Activated CD8-positive, alpha-beta memory T cell treated with anti-CD3 and anti-CD28 coated beads for 1 hour (primary cell): ENCODE data around the gene NME3.
A peak's percentile ranks its signal among the peaks of the same experiment; 100 is the strongest.
"Not testable (repeated sequence)": the region's sequence is repeated elsewhere in the genome, so short reads cannot be mapped to it uniquely, and the experiment has no call there.

Experiments used
- DNase-seq, 2 donors: peaks; one replicate each; pipeline ENCODE4 v3.0.0-alpha.2; 2020; ENCODE audit warnings: low read depth in 1 of 2; ENCODE audit errors: extremely low read depth in 1 of 2

NME3 gene

GRCh38 chr16:1771188-1771863, at the start of gene NME3:
Gene NME3 (minus strand): TSS chr16:1771543. CDS start chr16:1771534, 9 bp downstream.
- DNase-seq, result peak; percentile 23 to 66

GRCh38 chr16:1820946-1821290, 49.6 kb upstream of the NME3 start:
- no peak for DNase-seq

GRCh38 chr16:1820096-1820945, 49.0 kb upstream of the NME3 start:
- no peak for DNase-seq

- DNase-seq, result no peak
Measured at GRCh38 chr16:1819611-1820010, 48.3 kb upstream of the NME3 start.

GRCh38 chr16:1818873-1819525, 47.7 kb upstream of the NME3 start:
- DNase-seq, result no peak

GRCh38 chr16:1818204-1818872, 47.0 kb upstream of the NME3 start:
- DNase-seq, result no peak

GRCh38 chr16:1817716-1818115, 46.4 kb upstream of the NME3 start:
- no peak for DNase-seq

GRCh38 chr16:1817276-1817589, 45.9 kb upstream of the NME3 start:
- DNase-seq, result no peak

- DNase-seq, result no peak
Measured at GRCh38 chr16:1816396-1817275, 45.3 kb upstream of the NME3 start.

- DNase-seq, result no peak
Measured at GRCh38 chr16:1815461-1815860, 44.1 kb upstream of the NME3 start.

- DNase-seq, result no peak
Measured at GRCh38 chr16:1812732-1813163, 41.4 kb upstream of the NME3 start.

GRCh38 chr16:1810536-1810935, 39.2 kb upstream of the NME3 start:
- DNase-seq, result no peak

- DNase-seq, result no peak
Measured at GRCh38 chr16:1810106-1810505, 38.8 kb upstream of the NME3 start.

- no peak for DNase-seq
Measured at GRCh38 chr16:1809281-1809801, 38.0 kb upstream of the NME3 start.

- DNase-seq, result no peak
Measured at GRCh38 chr16:1808691-1809090, 37.3 kb upstream of the NME3 start.

- DNase-seq, result no peak
Measured at GRCh38 chr16:1807626-1808025, 36.3 kb upstream of the NME3 start.

GRCh38 chr16:1800701-1801100, 29.4 kb upstream of the NME3 start:
- no peak for DNase-seq

- DNase-seq, result not testable (repeated sequence)
Measured at GRCh38 chr16:1799263-1799662, 27.9 kb upstream of the NME3 start.

- no peak for DNase-seq
Measured at GRCh38 chr16:1794908-1795666, 23.7 kb upstream of the NME3 start.
